ENCODE results near the gene IRGC. TPM values are rescaled to one million over a fixed set of nuclear protein-coding genes. Genes with fewer than 3 reads are reported as not detected.
"Not testable (repeated sequence)": the region's sequence is repeated elsewhere in the genome, so short reads cannot be mapped to it uniquely, and the experiment has no call there.

IRGC gene
- total and polyA plus RNA-seq, 2 donors = 0.02 TPM; not detected in 1

GRCh38 chr19:43675269-43675879, 40.5 kb upstream of the IRGC start:
- Histone ChIP-seq H3K4me1 (ENCODE audit: control insufficient read depth in 2 of 2, insufficient read depth in 2 of 2, low read length in 2 of 2) (peaks cover 0 to under 1% of the 10 kb centered on the region in 2 donors), H3K36me3 (ENCODE audit: control insufficient read depth in 2 of 2, insufficient read depth in 2 of 2, low read length in 1 of 2) (no peaks in the 10 kb centered on the region), H3K27ac (ENCODE audit: low read depth in 1 of 2, low read length in 1 of 2) (no peak overlapping the region), H3K27me3 (ENCODE audit: control insufficient read depth in 2 of 2, insufficient read depth in 1 of 2, low read length in 1 of 2) (peaks cover 3 to 6% of the 10 kb centered on the region in 2 donors), H3K9me3 (ENCODE audit: control insufficient read depth in 2 of 2, insufficient read depth in 1 of 2, low read length in 1 of 2) (no peaks in the 10 kb centered on the region), H3K4me3 (ENCODE audit: low read length in 2 of 2) (no peak overlapping the region)
- 68% methylated on average over 8 of the region's 8 CpGs for WGBS
- DNase-seq (ENCODE audit: low read depth in 6 of 9, low spot score in 9 of 9) = no peak

- H3K4me1 ChIP-seq (ENCODE audit: control insufficient read depth in 2 of 2, insufficient read depth in 2 of 2, low read length in 2 of 2) = no peaks in the 10 kb centered on the region
- WGBS = 91% methylated on average over 11 of the region's 11 CpGs
- DNase-seq (ENCODE audit: low read depth in 6 of 9, low spot score in 9 of 9) = no peak
- H3K27ac ChIP-seq (ENCODE audit: low read depth in 1 of 2, low read length in 1 of 2) = no peak overlapping the region
- no peaks in the 10 kb centered on the region for H3K9me3 ChIP-seq (ENCODE audit: control insufficient read depth in 2 of 2, insufficient read depth in 1 of 2, low read length in 1 of 2)
- no peak overlapping the region for H3K4me3 ChIP-seq (ENCODE audit: low read length in 2 of 2)
- no peaks in the 10 kb centered on the region for H3K36me3 ChIP-seq (ENCODE audit: control insufficient read depth in 2 of 2, insufficient read depth in 2 of 2, low read length in 1 of 2)
- H3K27me3 ChIP-seq (ENCODE audit: control insufficient read depth in 2 of 2, insufficient read depth in 1 of 2, low read length in 1 of 2) = peaks cover 2 to 3% of the 10 kb centered on the region in 2 donors
These were observed 40.0 kb upstream of the IRGC start for GRCh38 chr19:43675906-43676305.

- Histone ChIP-seq H3K4me3 (ENCODE audit: low read length in 2 of 2) (no peak overlapping the region), H3K4me1 (ENCODE audit: control insufficient read depth in 2 of 2, insufficient read depth in 2 of 2, low read length in 2 of 2) (no peaks in the 10 kb centered on the region), H3K27ac (ENCODE audit: low read depth in 1 of 2, low read length in 1 of 2) (no peak overlapping the region), H3K36me3 (ENCODE audit: control insufficient read depth in 2 of 2, insufficient read depth in 2 of 2, low read length in 1 of 2) (no peaks in the 10 kb centered on the region), H3K9me3 (ENCODE audit: control insufficient read depth in 2 of 2, insufficient read depth in 1 of 2, low read length in 1 of 2) (no peaks in the 10 kb centered on the region), H3K27me3 (ENCODE audit: control insufficient read depth in 2 of 2, insufficient read depth in 1 of 2, low read length in 1 of 2) (no peaks in the 10 kb centered on the region)
- WGBS = 97% methylated on average over 11 of the region's 11 CpGs
- DNase-seq (ENCODE audit: low read depth in 6 of 9, low spot score in 9 of 9) = no peak
These were observed 37.2 kb upstream of the IRGC start for GRCh38 chr19:43678512-43679261.

- DNase-seq (ENCODE audit: low read depth in 6 of 9, low spot score in 9 of 9) = no peak
- no peak overlapping the region for H3K4me3 ChIP-seq (ENCODE audit: low read length in 2 of 2)
- no peaks in the 10 kb centered on the region for H3K9me3 ChIP-seq (ENCODE audit: control insufficient read depth in 2 of 2, insufficient read depth in 1 of 2, low read length in 1 of 2)
- H3K4me1 ChIP-seq (ENCODE audit: control insufficient read depth in 2 of 2, insufficient read depth in 2 of 2, low read length in 2 of 2) = no peaks in the 10 kb centered on the region
- 88% methylated on average over 5 of the region's 5 CpGs for WGBS
- H3K36me3 ChIP-seq (ENCODE audit: control insufficient read depth in 2 of 2, insufficient read depth in 2 of 2, low read length in 1 of 2) = no peaks in the 10 kb centered on the region
- no peak overlapping the region for H3K27ac ChIP-seq (ENCODE audit: low read depth in 1 of 2, low read length in 1 of 2)
- no peaks in the 10 kb centered on the region for H3K27me3 ChIP-seq (ENCODE audit: control insufficient read depth in 2 of 2, insufficient read depth in 1 of 2, low read length in 1 of 2)
These were observed 34.1 kb upstream of the IRGC start for GRCh38 chr19:43681821-43682220.

GRCh38 chr19:43682269-43682668, 33.6 kb upstream of the IRGC start:
- WGBS = 98% methylated on average over 5 of the region's 5 CpGs
- not testable (repeated sequence) for H3K27me3 ChIP-seq (ENCODE audit: control insufficient read depth in 2 of 2, insufficient read depth in 1 of 2, low read length in 1 of 2); DNase-seq (ENCODE audit: low read depth in 6 of 9, low spot score in 9 of 9); H3K4me1 ChIP-seq (ENCODE audit: control insufficient read depth in 2 of 2, insufficient read depth in 2 of 2, low read length in 2 of 2); H3K27ac ChIP-seq (ENCODE audit: low read depth in 1 of 2, low read length in 1 of 2); H3K36me3 ChIP-seq (ENCODE audit: control insufficient read depth in 2 of 2, insufficient read depth in 2 of 2, low read length in 1 of 2); H3K9me3 ChIP-seq (ENCODE audit: control insufficient read depth in 2 of 2, insufficient read depth in 1 of 2, low read length in 1 of 2); H3K4me3 ChIP-seq (ENCODE audit: low read length in 2 of 2)

- Histone ChIP-seq H3K27ac (ENCODE audit: low read depth in 1 of 2, low read length in 1 of 2) (no peak overlapping the region), H3K4me3 (ENCODE audit: low read length in 2 of 2) (no peak overlapping the region), H3K36me3 (ENCODE audit: control insufficient read depth in 2 of 2, insufficient read depth in 2 of 2, low read length in 1 of 2) (no peaks in the 10 kb centered on the region), H3K27me3 (ENCODE audit: control insufficient read depth in 2 of 2, insufficient read depth in 1 of 2, low read length in 1 of 2) (no peaks in the 10 kb centered on the region), H3K4me1 (ENCODE audit: control insufficient read depth in 2 of 2, insufficient read depth in 2 of 2, low read length in 2 of 2) (no peaks in the 10 kb centered on the region), H3K9me3 (ENCODE audit: control insufficient read depth in 2 of 2, insufficient read depth in 1 of 2, low read length in 1 of 2) (no peaks in the 10 kb centered on the region)
- DNase-seq (ENCODE audit: low read depth in 6 of 9, low spot score in 9 of 9) = no peak
- WGBS = 86% methylated on average over 11 of the region's 11 CpGs
These were observed 32.8 kb upstream of the IRGC start for GRCh38 chr19:43682824-43683661.

GRCh38 chr19:43683905-43684304, 32.0 kb upstream of the IRGC start:
- 46% methylated on average over 2 of the region's 2 CpGs for WGBS

GRCh38 chr19:43684326-43684725, 31.6 kb upstream of the IRGC start:
- WGBS = 92% methylated on average over 1 of the region's 1 CpG
- no peak for DNase-seq (ENCODE audit: low read depth in 6 of 9, low spot score in 9 of 9)
- H3K4me3 ChIP-seq (ENCODE audit: low read length in 2 of 2) = no peak overlapping the region
- H3K4me1 ChIP-seq (ENCODE audit: control insufficient read depth in 2 of 2, insufficient read depth in 2 of 2, low read length in 2 of 2) = no peaks in the 10 kb centered on the region
- no peaks in the 10 kb centered on the region for H3K27me3 ChIP-seq (ENCODE audit: control insufficient read depth in 2 of 2, insufficient read depth in 1 of 2, low read length in 1 of 2)
- no peaks in the 10 kb centered on the region for H3K36me3 ChIP-seq (ENCODE audit: control insufficient read depth in 2 of 2, insufficient read depth in 2 of 2, low read length in 1 of 2)
- no peak overlapping the region for H3K27ac ChIP-seq (ENCODE audit: low read depth in 1 of 2, low read length in 1 of 2)
- no peaks in the 10 kb centered on the region for H3K9me3 ChIP-seq (ENCODE audit: control insufficient read depth in 2 of 2, insufficient read depth in 1 of 2, low read length in 1 of 2)

More at GRCh38 chr19:43683905-43684304, 32.0 kb upstream of the IRGC start:
- no peak overlapping the region for H3K27ac ChIP-seq (ENCODE audit: low read depth in 1 of 2, low read length in 1 of 2)
- no peak overlapping the region for H3K4me3 ChIP-seq (ENCODE audit: low read length in 2 of 2)
- H3K4me1 ChIP-seq (ENCODE audit: control insufficient read depth in 2 of 2, insufficient read depth in 2 of 2, low read length in 2 of 2) = no peaks in the 10 kb centered on the region
- H3K27me3 ChIP-seq (ENCODE audit: control insufficient read depth in 2 of 2, insufficient read depth in 1 of 2, low read length in 1 of 2) = no peaks in the 10 kb centered on the region
- H3K9me3 ChIP-seq (ENCODE audit: control insufficient read depth in 2 of 2, insufficient read depth in 1 of 2, low read length in 1 of 2) = no peaks in the 10 kb centered on the region
- no peaks in the 10 kb centered on the region for H3K36me3 ChIP-seq (ENCODE audit: control insufficient read depth in 2 of 2, insufficient read depth in 2 of 2, low read length in 1 of 2)
- no peak for DNase-seq (ENCODE audit: low read depth in 6 of 9, low spot score in 9 of 9)

GRCh38 chr19:43687660-43687997, 28.2 kb upstream of the IRGC start:
- DNase-seq (ENCODE audit: low read depth in 6 of 9, low spot score in 9 of 9) = no peak
- 91% methylated on average over 1 of the region's 1 CpG for WGBS
- Histone ChIP-seq H3K27ac (ENCODE audit: low read depth in 1 of 2, low read length in 1 of 2) (no peak overlapping the region), H3K4me3 (ENCODE audit: low read length in 2 of 2) (no peak overlapping the region), H3K27me3 (ENCODE audit: control insufficient read depth in 2 of 2, insufficient read depth in 1 of 2, low read length in 1 of 2) (no peaks in the 10 kb centered on the region), H3K9me3 (ENCODE audit: control insufficient read depth in 2 of 2, insufficient read depth in 1 of 2, low read length in 1 of 2) (peaks cover 1 to 3% of the 10 kb centered on the region in 2 donors), H3K4me1 (ENCODE audit: control insufficient read depth in 2 of 2, insufficient read depth in 2 of 2, low read length in 2 of 2) (no peaks in the 10 kb centered on the region), H3K36me3 (ENCODE audit: control insufficient read depth in 2 of 2, insufficient read depth in 2 of 2, low read length in 1 of 2) (no peaks in the 10 kb centered on the region)

Measured in thymus (tissue), 11 donors.